ENCODE data around the gene TMEM62.

- TF ChIP-seq CTCF (conservative IDR thresholded peaks at IDR 0.05; ENCODE audit: low read length): no peak
- no peak for TF ChIP-seq EZH2phosphoT487 (IDR thresholded peaks at IDR 0.05; ENCODE audit: borderline replicate concordance)
Measured at GRCh38 chr15:43151688-43152087, 18.3 kb downstream of the TMEM62 start.
